NCI-H2196 (cell line): ENCODE measurements around the gene ISG20L2.
A peak's percentile ranks its signal among the peaks of the same experiment; 100 is the strongest.

Experiments used
- DNase-seq: peaks from one replicate; lab custom pipeline; 2025; ENCODE audit not compliant: unreplicated experiment; lab: John Stamatoyannopoulos, UW

ISG20L2 gene

DNA sequence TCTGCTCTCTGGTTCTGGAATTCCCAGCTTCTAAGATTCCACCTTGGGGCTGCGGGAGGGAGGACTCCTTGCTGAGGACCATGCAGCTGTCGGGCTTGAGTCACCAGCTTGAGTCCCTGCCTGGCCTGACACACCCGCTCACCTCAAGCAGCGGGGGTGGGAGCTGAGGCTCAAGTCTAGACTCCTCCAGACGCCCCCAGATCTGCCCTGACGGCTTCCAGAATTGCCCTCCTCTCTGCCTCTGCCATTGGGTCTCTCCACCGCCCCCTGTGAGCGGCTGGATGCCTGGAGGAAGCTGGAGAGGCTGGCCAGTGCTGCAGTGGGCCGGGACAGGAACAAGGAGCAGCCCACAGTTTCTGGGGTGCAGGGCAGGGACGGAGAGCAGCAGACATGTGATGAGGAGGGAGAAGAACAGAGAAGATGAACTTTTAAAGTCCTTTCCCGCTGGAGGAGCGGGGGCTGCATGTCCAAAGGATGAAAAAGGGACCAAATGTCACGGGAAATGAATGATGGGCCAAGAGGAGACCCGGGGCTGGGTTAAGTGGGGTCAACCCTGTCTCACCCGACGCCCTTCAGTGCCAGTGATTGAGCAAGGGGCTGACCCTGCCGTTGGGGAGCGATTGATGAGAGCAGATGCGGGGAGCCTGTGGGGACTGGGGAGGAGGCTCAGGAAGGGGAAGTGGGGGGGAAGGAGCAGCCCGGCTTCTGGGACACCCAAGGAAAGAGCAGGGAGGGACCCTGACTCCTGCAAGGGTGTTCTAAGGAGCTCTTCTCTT, 36.7 kb downstream of the ISG20L2 start:
- no peak for DNase-seq

DNA sequence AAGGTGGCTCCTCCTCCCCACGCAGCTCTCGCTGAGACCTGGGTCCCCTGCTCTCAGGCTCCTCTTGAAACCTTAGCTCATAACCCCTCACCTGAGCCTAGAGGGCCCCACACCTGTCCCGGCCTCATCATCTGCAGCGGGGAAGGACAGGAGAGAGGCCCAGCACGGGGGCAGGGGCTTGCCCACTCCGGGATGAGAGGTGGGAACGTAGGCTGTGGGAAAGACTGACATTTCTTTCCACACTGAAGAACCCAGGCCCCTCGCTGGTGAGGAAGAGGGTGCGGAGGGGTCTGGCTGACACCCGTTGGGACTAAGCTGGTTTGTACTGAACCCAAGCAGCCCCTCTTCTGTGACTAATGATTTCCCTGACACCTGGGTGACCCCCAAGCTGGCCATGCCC, 37.4 kb downstream of the ISG20L2 start:
- DNase-seq: no peak

DNA sequence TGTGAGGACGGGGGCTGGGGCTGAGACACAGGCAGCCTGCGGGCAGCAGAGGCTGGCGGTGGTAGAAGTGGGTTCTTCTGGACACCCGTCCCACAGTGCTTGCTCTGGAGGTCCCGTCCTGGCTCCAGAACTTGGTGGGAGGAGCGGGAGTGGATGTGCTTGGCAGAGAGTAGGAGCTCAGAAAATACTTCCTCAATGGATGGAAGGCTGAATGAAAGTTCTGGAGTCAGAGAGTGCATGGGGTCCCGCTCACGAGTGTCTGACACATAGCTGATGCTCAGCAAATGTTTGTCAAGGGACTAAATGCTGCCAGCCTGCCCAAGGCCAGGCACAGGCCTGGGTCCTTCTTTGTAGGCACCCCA, 37.9 kb downstream of the ISG20L2 start:
- DNase-seq: no peak

DNA sequence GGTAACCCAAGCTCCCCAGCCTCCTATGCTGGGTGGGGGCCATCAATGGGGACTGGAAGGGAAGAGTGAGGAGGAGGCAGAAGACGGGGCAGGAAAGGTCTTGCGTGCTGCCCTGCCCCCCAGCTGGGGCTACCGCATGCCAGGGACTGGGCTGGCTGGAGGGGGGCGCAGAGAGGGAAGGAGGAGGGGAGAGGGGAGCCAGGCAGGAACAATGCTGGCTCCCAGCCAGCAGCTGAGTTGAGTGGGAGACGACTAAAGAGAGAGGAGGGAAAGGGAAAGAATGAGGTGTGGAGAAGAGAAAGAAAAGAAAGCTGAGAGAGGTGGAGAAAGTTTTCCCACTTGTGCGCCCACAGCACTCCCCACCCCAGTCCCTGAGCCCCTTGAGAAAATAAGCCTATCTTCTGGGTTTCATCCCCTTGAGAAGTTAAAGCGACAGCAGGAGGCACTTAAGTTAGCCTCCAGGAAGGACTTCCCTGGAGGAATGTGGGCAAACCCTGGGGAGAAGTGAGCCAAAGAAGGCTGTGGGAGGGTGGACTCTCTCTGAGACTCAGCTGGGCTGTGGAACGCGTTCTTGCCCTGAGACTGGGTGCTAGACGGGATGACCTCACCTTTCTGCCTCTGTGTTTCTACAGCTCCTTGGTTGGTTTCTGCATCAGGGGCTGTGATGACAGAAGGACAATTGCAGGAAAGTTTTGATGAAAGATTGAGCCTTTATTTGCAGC, 38.5 kb downstream of the ISG20L2 start:
- no peak for DNase-seq

DNA sequence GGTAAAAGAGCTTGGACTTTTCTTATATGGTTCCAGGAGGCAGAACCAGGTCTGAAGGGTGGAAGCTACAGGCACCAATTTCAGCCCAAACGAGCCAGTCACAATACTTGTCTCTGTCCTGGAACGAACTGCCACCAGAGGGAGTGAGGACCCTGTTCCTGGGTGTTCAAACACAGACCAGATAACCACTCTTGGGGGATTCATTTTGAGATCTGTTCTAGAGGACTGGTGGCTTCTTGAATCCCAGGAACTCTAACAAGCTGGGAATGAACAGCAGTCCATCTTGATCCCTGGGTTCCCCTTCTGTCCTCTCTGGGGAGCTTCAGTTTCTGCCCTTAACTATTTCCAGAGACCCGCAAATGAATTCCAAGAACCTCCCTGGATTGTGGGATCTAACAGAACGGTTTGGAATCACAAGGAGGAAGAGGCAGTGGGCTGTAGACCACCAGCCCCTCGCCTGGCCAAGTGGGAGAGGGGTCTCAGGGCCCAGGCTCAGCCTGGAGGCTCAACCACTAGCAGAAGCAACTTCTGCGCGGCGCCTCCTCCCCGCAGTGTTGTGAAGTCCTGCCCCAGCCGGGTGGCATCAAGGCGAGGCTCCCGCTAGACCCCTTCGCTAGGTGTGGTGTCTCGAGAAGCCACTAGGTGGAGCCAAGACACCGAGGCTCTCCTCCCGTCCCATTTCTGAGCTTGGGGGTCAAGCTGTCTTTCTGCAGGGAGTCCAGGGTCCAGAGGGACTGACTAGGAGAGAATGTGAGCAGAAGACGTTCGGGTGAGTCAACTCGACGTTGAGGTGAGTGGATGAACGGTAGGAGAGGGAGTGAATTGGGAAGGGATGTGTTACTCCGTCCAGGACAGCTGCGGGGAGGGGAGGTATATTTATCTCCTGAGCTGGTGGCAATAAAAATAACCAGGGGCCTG, 39.3 kb downstream of the ISG20L2 start:
- DNase-seq: peak; percentile 85

DNA sequence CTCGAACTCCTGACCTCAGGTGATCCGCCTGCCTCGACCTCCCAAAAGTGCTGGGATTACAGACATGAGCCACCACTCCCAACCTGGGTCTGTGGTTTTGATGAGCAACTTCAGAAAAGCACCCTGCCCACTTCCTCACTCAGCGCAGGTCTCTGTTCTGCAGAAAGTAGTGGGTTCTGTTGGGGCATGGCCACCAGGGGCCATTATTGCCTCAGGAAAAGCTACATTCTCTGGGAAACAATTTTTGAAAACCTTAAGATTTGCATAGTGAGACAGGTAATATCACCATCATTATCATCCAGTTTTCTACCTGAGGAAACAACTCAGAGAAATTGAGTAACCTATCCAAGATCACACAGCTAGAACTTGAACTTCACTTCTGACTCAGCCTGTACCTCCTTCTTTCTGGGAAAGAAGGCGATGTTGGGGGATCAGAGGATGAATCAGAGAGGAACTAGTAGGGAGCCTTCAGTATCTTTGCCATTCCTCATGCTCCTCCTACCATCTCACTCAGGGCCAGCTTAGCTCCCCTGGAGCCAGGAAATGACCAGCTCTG, 44.3 kb downstream of the ISG20L2 start:
- DNase-seq: no peak

DNA sequence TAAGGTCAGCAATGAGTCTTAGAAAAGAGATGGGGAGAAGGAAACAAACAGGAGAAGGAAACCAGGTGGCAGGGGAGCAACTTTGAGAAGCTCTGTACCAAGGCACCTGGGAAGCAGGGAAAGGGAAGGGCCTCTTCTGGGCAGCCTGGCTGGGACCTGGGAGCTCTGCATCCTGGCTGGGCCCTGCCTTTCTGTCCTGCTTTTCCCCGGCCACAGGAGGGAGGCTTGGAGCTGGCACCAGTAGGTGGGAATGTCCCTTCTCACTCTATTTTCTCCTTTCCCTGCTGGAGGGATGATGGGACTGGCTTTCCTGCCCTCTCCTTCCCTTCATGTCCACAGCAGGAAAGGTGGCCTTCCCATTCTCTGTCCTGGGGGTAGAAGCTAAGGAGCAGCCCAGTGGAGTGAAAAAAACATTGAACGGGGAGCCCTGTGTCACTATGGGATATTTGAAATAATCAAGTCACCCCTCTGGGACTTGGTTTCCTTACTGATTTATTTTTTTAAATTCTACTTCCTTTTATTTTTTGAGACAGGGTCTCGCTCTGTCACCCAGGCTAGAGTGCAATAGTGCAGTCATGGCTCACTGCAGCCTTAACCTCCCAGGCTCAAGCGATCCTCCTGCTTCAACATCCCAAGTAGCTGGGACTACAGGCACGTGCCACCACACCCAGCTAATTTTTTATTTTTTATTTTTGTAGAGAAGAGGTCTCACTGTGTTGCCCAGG, 46.2 kb downstream of the ISG20L2 start:
- DNase-seq: no peak

DNA sequence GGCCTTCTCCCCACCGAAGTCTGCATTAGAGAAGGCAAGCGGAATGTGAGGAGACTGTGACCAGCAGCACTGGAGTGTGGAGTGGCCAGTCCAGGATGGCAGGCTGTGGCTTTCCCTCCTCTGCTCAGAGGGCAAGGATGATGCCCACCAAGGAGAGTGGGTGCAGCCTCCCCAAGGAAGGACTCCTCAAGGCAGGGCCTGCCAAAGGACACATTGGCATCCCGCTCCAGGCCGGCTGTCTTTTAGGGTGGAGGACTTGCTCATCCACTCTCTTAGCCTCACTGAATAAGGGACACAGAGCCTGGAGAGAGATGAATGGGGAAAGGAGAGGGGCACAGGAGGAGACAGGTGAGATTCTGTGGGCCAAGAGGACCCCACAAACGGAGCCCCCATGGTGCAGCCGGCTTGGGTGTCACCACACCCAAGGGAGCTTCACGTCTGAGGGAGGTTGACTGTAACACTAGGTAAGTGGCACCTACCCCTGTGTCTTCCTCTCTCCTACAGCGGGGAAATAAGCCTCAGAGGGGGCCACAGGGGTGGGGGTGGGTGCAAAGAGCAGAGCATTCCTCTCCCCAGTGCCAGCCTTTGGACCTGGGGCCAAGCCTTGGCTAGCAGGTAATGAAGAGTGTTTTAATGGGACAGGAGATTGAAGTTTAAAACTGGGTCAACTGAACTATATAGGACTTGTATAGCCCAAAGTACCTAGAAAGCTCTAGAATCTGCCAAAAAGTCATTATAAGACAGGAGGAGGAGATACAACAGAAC, 47.2 kb downstream of the ISG20L2 start:
- DNase-seq: no peak

DNA sequence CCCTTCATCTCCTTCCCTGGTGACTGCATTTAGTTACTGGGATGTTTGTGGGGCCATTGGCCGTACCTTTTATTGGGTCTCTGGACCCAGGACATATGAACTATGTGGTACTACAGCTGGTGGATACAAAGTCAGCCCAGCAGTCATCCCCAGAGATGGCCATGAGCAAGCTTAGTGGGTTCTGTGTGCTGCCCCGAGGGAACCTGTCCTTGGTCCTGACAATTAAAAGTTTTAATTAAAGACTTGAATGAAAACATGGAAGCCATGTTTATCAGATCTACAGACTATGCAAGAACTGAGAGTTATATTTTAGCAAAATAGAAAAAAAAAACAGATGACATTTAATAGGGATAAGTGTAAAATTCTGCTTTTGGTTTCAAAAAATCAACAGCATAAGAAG, 48.5 kb downstream of the ISG20L2 start:
- DNase-seq: no peak

DNA sequence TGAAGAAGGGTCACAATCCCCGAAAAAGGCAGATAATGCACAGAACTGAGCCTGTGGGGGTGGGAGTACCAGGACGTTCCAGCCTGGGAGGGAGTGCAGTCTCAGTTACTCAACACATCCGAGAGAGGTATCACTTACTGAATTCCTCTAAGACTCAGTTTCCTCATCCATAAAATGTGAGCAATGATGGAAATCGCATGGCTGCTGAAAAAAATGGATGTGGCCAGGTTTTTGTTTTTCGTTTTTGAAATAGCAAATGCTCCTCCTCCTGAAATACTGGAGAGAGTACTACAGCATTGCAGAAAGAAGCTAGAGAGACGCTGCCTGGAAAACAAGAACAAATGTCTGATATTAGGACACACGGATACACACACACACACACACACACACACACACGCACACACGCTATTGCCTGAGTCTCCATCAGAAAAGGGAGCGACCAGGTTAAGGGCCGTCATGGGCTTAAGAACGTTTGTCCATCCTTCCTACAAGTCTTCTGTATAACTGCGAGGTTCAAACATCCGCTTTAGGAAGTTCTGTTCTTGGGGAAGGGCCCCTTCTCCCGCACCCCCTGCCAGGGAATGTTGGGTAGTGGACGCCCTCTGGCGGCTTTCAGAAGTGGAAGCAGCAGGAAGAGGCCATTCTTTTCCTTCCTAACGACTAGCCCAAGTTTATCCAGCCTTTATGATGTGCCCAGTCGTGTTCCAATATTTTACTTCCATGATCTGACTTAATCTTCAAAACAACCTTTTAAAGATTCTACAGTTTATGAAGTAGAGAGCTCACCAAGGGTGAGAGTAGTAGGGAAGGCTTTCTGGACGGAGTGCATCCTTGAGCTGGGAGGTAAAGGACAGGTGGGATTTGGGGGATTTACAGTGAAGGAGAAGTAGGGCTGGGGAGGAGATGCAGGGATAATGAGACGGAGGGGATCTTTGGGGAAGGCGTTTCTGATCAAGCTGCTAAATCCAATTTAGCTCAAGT, 50.7 kb downstream of the ISG20L2 start:
- DNase-seq: peak; percentile 60

DNA sequence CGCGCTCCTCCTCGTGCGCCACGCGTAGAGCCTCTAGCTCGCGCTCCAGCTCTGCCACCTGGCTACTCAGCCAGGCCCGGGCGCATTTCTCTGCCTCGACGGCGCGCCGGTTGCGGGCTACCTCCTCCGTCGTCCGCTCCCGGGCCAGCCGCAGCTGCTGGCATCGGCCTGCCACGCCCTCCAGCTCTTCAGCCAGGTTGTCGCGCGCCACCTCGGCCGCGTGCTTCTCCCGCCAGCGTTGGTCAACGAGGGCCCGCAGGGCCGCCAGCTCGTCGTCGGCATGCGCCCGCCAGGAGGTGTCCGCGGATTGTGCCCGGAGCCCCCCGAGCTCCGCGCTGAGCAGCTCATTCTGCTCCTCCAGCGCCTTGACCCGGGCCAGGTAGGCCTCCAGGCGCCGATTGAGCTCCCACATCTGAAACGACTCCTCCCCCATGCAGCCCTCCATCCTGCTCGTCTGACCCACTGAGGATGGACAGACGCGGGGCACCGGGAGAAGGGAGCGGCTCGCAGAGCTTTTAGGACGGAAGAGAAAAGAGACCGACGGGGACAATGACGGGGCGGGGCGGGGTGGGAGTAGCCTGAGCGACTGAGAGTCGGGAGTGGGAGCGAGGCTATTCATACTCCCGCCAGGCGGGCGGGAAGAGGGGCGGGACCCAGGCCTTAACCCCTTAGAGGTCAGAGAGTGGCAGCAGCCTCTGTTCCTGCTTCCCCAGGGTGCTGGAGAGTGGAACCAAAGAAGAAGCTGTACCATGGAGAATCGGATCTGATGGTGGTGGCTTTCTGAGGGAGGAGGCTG, 51.5 kb downstream of the ISG20L2 start, which contains the start of gene NES:
Gene NES, minus strand, starts transcription at position 588 of the 796 bp plus-strand sequence. Its CDS starts 143 bp downstream, at position 445.
- no peak for DNase-seq

DNA sequence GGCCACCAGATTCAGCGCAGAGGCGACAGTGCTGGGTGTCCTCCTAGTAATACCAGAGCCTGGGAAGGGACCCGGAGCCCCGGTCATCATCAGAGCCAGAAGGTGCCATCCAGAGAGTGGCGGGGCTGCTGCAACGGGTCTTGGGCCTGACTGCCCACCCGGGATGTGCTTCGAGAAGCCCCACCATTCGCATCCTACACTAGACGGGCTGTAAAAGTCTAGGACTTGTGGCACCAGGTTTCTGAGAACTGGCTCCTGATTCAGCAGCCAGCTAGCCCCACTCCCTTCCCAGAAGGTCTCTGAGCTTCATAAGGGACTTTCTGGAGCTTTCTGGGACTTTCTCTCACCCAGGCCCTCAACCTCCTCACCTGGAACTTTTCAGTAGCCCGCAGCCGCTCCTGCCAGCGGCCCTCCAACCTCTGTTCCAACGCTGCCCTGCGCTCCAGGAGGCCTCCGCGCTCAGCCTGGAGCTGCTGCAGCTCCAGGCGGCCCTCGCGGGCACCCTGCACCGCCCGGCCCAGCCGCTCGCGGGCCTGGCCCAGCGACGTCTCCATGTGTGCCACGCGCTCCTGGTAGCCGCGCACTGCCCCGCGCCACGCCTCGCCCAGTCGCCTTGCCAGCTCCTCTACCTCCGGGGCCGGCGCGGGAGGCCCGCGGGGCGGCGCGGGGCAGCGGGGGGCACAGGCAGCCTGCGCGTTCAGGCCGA, 52.3 kb downstream of the ISG20L2 start:
- DNase-seq: no peak

DNA sequence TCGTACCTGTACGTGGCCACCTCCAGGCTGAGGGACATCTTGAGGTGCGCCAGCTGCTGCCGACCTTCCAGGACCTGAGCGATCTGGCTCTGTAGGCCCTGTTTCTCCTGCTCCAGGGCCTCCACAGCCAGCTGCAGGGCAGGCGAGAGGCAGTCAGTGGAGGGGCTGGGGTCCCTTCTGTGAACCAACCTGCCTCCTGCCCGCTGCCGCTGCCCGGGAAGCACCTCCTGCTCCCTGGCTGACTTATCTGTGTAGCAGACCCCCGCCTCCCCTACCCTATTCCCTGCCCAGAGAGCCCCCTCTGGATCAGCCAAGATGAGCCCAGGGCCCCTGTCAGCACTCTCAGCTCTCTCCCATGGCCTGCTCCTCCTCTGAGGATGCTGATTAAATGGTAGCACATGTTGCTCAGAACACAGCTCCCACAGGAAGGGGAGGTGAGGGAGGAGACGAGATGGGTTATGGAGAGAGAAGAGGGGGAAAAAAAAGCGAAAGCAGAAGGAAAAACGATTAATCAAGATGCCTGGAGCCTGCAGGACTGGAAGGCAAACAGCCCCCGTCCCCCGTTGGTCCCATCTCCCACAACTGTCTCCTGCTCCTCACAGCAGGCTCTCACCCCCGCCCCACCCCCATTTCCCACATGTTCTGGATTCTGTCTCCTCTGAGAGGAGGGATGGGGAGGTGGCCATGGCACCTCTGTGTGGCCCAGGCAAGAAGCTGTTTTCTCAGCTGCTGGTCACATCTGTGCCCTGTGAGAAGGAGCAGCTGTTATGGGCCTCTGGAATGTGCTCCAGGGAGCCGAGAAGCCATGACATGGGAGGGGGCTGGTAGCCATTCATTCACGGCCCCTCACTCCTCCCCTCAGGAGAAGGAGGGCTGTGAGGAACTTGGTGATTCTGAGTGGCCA, 53.1 kb downstream of the ISG20L2 start:
- no peak for DNase-seq

DNA sequence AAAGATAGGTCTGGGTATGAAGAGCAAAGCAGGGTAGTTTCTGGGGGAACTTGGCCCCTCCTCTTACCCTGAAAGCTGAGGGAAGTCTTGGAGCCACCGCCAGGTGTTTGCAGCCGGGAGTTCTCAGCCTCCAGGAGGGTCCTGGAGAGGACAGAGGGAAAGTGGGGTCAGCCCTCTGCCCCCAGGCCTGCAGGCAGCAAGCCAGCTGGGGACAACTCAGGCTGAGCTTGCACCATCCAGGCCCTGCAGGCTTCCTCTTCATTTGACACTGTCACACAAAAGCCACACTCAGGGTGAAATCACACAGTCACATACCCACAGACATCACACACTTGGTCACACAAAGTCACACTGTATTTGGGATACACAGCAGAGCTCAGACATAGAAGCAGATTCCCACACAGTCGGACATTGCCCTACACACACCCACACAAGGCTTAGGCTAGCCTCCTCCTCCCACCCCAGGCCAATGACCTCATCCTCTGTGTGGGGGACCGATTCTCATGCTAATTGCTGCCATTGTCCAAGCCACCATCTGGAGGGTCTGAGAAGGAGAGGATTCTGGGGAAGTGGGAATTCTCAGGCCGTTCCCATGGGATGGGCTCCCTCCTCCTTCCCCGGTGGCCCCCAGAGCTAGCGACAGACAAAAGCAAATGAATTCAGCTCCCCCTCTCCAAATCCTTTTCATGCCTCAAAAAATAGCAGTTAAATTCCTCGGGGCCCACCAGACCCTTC, 55.0 kb downstream of the ISG20L2 start:
- DNase-seq: no peak
